HEK293T (cell line): ENCODE data around the gene SNTB2.

Experiments
- ARNT ChIP-seq: fragments of 450-650 bp; IDR thresholded peaks from 2 replicates; pipeline ENCODE4 v1.6.1; 2017; ENCODE audit warnings: mild to moderate bottlenecking
- BHLHE40 ChIP-seq: fragments of 450-650 bp; IDR thresholded peaks from 2 replicates; pipeline ENCODE4 v1.6.1; 2016; ENCODE audit warnings: mild to moderate bottlenecking, moderate library complexity, borderline replicate concordance
- ELF4 ChIP-seq: fragments of 450-650 bp; IDR thresholded peaks from 2 replicates; pipeline ENCODE4 v1.6.1; 2017; ENCODE audit warnings: antibody characterized with exemption
- FOXA1 ChIP-seq: fragments of 450-650 bp; IDR thresholded peaks from 2 replicates; pipeline ENCODE4 v1.6.1; 2016; ENCODE audit warnings: mild to moderate bottlenecking
- FOXK2 ChIP-seq: fragments of 450-650 bp; IDR thresholded peaks from 2 replicates; pipeline ENCODE4 v1.6.1; 2016; ENCODE audit warnings: mild to moderate bottlenecking
- FOXM1 ChIP-seq: fragments of 450-650 bp; IDR thresholded peaks from 2 replicates; pipeline ENCODE4 v1.6.1; 2017; ENCODE audit warnings: mild to moderate bottlenecking, borderline replicate concordance
- LEF1 ChIP-seq: fragments of 450-650 bp; IDR thresholded peaks from 2 replicates; pipeline ENCODE4 v1.6.1; 2017; ENCODE audit warnings: mild to moderate bottlenecking, borderline replicate concordance
- SP1 ChIP-seq: fragments of 450-650 bp; IDR thresholded peaks from 2 replicates; pipeline ENCODE4 v1.6.1; 2017
- SUZ12 ChIP-seq: fragments of 450-650 bp; IDR thresholded peaks from 2 replicates; pipeline ENCODE4 v1.6.1; 2016; ENCODE audit warnings: mild to moderate bottlenecking
- TF ChIP-seq, protein P1 (sequence below): fragments of 450-650 bp; IDR thresholded peaks from 2 replicates; pipeline ENCODE4 v1.6.1; 2016

DNA sequence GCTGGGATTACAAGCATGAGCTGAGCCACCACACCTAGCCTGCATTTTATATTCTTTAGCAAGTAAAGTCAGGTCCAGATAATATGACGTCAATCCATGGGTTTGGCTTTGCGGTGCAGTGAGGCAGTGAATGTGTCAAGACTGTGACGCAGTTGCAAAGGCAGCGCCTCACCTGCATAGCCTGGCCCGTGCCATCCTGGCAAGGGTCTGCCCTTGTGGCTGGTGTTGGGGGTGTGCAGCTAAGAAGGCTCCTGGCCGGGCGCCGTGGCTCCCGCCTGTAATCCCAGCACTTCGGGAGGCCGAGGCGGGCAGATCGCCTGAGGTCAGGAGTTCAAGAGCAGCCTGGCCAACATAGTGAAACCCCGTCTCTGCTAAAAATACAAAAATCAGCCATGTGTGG, 136.5 kb downstream of the SNTB2 start:
- TF ChIP-seq SUZ12 (no peak), LEF1 (no peak), BHLHE40 (no peak), ELF4 (no peak), FOXM1 (no peak), ARNT (no peak), FOXA1 (no peak), FOXK2 (no peak), SP1 (no peak)
- TF ChIP-seq, protein P1, sequence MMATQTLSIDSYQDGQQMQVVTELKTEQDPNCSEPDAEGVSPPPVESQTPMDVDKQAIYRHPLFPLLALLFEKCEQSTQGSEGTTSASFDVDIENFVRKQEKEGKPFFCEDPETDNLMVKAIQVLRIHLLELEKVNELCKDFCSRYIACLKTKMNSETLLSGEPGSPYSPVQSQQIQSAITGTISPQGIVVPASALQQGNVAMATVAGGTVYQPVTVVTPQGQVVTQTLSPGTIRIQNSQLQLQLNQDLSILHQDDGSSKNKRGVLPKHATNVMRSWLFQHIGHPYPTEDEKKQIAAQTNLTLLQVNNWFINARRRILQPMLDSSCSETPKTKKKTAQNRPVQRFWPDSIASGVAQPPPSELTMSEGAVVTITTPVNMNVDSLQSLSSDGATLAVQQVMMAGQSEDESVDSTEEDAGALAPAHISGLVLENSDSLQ, result no peak
